Ishikawa (cell line): ENCODE measurements around the gene ALG14.

Experiments
- CEBPB ChIP-seq: IDR thresholded peaks from 2 replicates; pipeline ENCODE4 v1.6.1; 2012
- CREB1 ChIP-seq: IDR thresholded peaks from 2 replicates; pipeline ENCODE4 v1.6.1; 2012; ENCODE audit warnings: low read depth
- EP300 ChIP-seq: IDR thresholded peaks from 2 replicates; pipeline ENCODE4 v1.6.1; 2012; ENCODE audit warnings: borderline replicate concordance
- REST ChIP-seq: IDR thresholded peaks from 2 replicates; pipeline ENCODE4 v1.6.1; 2012; ENCODE audit warnings: low read depth, mild to moderate bottlenecking
- TAF1 ChIP-seq: IDR thresholded peaks from 2 replicates; pipeline ENCODE4 v1.6.1; 2012; ENCODE audit warnings: low read depth, mild to moderate bottlenecking
- TCF12 ChIP-seq: IDR thresholded peaks from 2 replicates; pipeline ENCODE4 v1.6.1; 2012; ENCODE audit warnings: low read depth
- YY1 ChIP-seq: IDR thresholded peaks from 2 replicates; pipeline ENCODE4 v1.6.1; 2012; ENCODE audit warnings: low read depth
- ZBTB7A ChIP-seq: IDR thresholded peaks from 2 replicates; pipeline ENCODE4 v1.6.1; 2012; ENCODE audit warnings: low read depth
- TF ChIP-seq, protein P1 (sequence below): IDR thresholded peaks from 2 replicates; pipeline ENCODE4 v1.6.1; 2012
- TF ChIP-seq, protein P2 (sequence below): IDR thresholded peaks from 2 replicates; pipeline ENCODE4 v1.6.1; 2012

DNA sequence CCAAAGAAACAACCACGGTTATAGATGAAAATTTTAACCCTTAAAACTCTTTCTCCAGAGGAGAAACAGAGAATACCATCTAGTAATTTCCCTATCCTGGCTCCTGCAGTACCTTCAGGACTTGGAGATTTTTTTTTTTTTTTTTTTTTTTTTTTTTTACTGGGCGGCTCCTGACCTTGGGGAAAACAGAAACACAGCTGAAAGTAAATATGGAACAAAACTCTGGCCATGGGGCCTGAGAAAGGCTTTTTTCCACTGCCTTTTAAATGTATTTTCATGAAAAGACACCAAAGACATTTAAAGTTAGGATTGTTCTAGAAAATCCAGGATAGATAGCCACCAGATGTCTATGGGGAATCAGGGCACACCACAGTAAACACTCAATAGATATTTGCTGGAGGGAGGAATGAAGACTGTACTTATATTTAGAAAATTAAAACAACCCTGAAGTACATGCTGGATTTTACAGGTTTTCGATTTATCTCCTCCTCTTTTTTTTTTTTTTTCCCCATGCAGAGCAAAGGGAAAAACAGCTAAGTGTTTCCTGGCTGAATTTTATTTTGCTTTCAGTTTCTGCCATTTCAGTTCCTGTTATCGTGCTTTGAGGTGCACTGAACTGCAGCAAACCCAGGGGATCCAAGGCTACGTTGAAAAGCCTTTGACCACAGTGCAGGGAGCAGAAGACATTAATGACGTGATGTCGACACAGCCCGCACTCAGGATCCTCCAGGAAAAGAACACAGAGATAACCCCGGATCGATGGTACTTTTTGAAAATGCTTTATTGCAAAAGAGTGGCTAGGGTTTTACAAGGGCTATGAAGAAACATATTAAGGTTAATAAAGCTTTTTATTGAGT, 110.1 kb downstream of the ALG14 start:
- no peak for TF ChIP-seq ZBTB7A
- no peak for TF ChIP-seq YY1
- no peak for TF ChIP-seq TCF12
- no peak for TF ChIP-seq CEBPB
- TF ChIP-seq REST, result no peak
- TF ChIP-seq, protein P1, sequence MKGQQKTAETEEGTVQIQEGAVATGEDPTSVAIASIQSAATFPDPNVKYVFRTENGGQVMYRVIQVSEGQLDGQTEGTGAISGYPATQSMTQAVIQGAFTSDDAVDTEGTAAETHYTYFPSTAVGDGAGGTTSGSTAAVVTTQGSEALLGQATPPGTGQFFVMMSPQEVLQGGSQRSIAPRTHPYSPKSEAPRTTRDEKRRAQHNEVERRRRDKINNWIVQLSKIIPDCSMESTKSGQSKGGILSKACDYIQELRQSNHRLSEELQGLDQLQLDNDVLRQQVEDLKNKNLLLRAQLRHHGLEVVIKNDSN, result no peak
- no peak for TF ChIP-seq TAF1
- no peak for TF ChIP-seq EP300
- no peak for TF ChIP-seq CREB1
- TF ChIP-seq, protein P2, sequence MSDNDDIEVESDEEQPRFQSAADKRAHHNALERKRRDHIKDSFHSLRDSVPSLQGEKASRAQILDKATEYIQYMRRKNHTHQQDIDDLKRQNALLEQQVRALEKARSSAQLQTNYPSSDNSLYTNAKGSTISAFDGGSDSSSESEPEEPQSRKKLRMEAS, result no peak
